K562 treated with DMSO at 1 percent for 48 hours (cell line): Measurements from ENCODE around the gene ERICH6. TPM values are rescaled to one million over a fixed set of nuclear protein-coding genes. Genes with fewer than 3 reads are reported as not detected.

Experiments
- total RNA-seq: library from RNA; unstranded; fragments of 300-600 nt; gene quantifications from 2 replicates; pipeline ENCODE4 v1.2.3, GENCODE V29; 2022; ENCODE audit warnings: low replicate concordance; ENCODE audit errors: extremely low read depth

The ERICH6 gene
- total RNA-seq: not detected in 2 replicates

DNA sequence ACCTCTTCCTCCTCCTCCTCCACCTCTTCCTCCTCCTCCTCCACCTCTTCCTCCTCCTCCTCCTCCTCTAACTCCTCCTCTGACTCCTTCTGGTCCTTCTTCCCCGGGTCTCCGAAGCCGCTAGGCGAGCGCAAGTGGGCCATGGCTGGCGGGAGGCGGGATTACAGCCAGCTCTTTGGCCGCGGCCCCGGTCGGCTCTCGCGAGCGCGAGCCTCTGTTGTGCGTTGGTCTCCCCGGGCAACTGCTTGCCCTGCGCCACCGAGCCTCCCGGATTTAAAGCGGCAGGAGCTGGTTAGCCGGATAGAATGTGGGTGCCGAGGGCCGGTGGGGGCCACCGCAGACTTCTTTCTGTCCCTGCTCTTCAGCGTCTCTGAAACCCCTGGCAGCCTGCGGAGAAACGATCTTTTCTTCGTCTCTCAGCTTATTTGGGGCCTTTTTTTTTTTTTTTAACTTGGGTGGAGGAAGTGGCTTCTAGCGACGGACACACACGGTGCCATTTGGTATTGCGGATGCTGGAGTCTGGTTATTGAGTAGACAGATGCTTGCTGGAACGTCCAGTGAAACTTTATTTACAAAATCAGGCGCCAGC lies at the start of gene ERICH6:
Gene ERICH6 (minus strand): TSS at position 165 of the 589 bp plus-strand sequence. CDS start 22 bp downstream, at position 143.

Other genes with a start within 250 kb of the ERICH6 start
- not detected in 2 replicates for gene SERP1, start 157.4 kb downstream of the ERICH6 start, total RNA-seq
- gene EIF2A, start 157.1 kb downstream of the ERICH6 start, total RNA-seq: not detected in 2 replicates
- not detected in 2 replicates for gene SELENOT, start 100.6 kb downstream of the ERICH6 start, total RNA-seq
- not detected in 2 replicates for gene SIAH2, start 59.2 kb upstream of the ERICH6 start, total RNA-seq
- not detected in 2 replicates for gene MINDY4B, start 201.5 kb upstream of the ERICH6 start, total RNA-seq